Neural cell (in vitro differentiated cells): Measurements from ENCODE around the gene UTY. TPM values are rescaled to one million over a fixed set of nuclear protein-coding genes. Genes with fewer than 3 reads are reported as not detected.

Experiments used
- H2AFZ ChIP-seq: fragments of 200-600, 300-800 bp; sonication (generic), shearing (Covaris generic); 2 replicates; pipeline ENCODE4 v1.6.0; 2014; ENCODE audit warnings: low read depth, mild to moderate bottlenecking, antibody characterized with exemption, low read length, moderate library complexity
- H3F3A ChIP-seq: fragments of 200-600 bp; shearing (Covaris generic); 2 replicates; pipeline ENCODE4 v1.6.1; 2016; ENCODE audit warnings: mild to moderate bottlenecking, moderate library complexity, mixed read lengths, antibody characterized with exemption, low read length; ENCODE audit not compliant: insufficient read depth, poor library complexity, severe bottlenecking
- H3K27ac ChIP-seq: fragments of 200-600, 300-800 bp; sonication (generic), shearing (Covaris generic); 2 replicates; pipeline ENCODE4 v1.5.1; 2014; ENCODE audit warnings: mild to moderate bottlenecking, low read length, moderate library complexity
- H3K27me3 ChIP-seq: fragments of 300-800, 200-600 bp; sonication (generic), shearing (Covaris generic); 2 replicates; pipeline ENCODE4 v1.6.0; 2014; ENCODE audit warnings: mild to moderate bottlenecking, low read depth, low read length, moderate library complexity; ENCODE audit not compliant: insufficient read depth
- H3K36me3 ChIP-seq: fragments of 300-800, 200-600 bp; sonication (generic), shearing (Covaris generic); 2 replicates; pipeline ENCODE4 v1.5.1; 2014; ENCODE audit warnings: mild to moderate bottlenecking, antibody characterized with exemption, low read length, moderate library complexity; ENCODE audit not compliant: insufficient read depth
- H3K4me2 ChIP-seq: fragments of 300-800, 200-600 bp; sonication (generic), shearing (Covaris generic); 2 replicates; pipeline ENCODE4 v1.6.0; 2014; ENCODE audit warnings: mild to moderate bottlenecking, low read length
- H3K4me3 ChIP-seq: fragments of 300-800, 200-600 bp; sonication (generic), shearing (Covaris generic); 2 replicates; pipeline ENCODE4 v1.5.1; 2014; ENCODE audit warnings: mild to moderate bottlenecking, low read length, moderate library complexity
- H3K79me2 ChIP-seq: fragments of 200-600 bp; shearing (Covaris generic); replicated peaks from 2 replicates; pipeline ENCODE4 v1.6.0; 2014; ENCODE audit warnings: mild to moderate bottlenecking, low read length, moderate library complexity; ENCODE audit not compliant: insufficient read depth
- H3K9ac ChIP-seq: fragments of 300-800, 200-600 bp; sonication (generic), shearing (Covaris generic); 2 replicates; pipeline ENCODE4 v1.6.1; 2016; ENCODE audit warnings: mild to moderate bottlenecking, low read length, mixed read lengths
- H3K9me2 ChIP-seq: fragments of 200-600 bp; shearing (Covaris generic); 2 replicates; pipeline ENCODE4 v1.6.1; 2016; ENCODE audit warnings: mild to moderate bottlenecking, low read length, mixed read lengths; ENCODE audit not compliant: insufficient read depth
- H3K9me3 ChIP-seq: fragments of 200-600, 300-800 bp; sonication (generic), shearing (Covaris generic); 2 replicates; pipeline ENCODE4 v1.6.1; 2016; ENCODE audit warnings: mild to moderate bottlenecking, mixed run types, low read length, moderate library complexity, mixed read lengths
- H4K20me1 ChIP-seq: fragments of 200-600 bp; shearing (Covaris generic); 2 replicates; pipeline ENCODE4 v1.6.1; 2016; ENCODE audit warnings: mild to moderate bottlenecking, mixed run types; ENCODE audit not compliant: insufficient read depth
- EP300 ChIP-seq: fragments of 450-650 bp; conservative IDR thresholded peaks from 2 replicates; pipeline ENCODE4 v1.6.1; 2014; ENCODE audit warnings: antibody characterized with exemption, mild to moderate bottlenecking, moderate library complexity; ENCODE audit not compliant: poor library complexity, severe bottlenecking
- EZH2 ChIP-seq: fragments of 200-600, 300-800 bp; shearing (Covaris generic), sonication (generic); IDR thresholded peaks from 2 replicates; pipeline ENCODE4 v1.6.1; 2014; ENCODE audit warnings: antibody characterized with exemption, low read length, borderline replicate concordance, mild to moderate bottlenecking; ENCODE audit not compliant: insufficient read depth, poor library complexity, severe bottlenecking
- MXI1 ChIP-seq: fragments of 450-650 bp; conservative IDR thresholded peaks from 2 replicates; pipeline ENCODE4 v1.6.1; 2014; ENCODE audit warnings: antibody characterized with exemption, mild to moderate bottlenecking; ENCODE audit not compliant: poor library complexity, severe bottlenecking
- POLR2AphosphoS5 ChIP-seq: IDR thresholded peaks from 2 replicates; pipeline ENCODE4 v1.6.1; 2012
- RAD21 ChIP-seq: fragments of 450-650 bp; conservative IDR thresholded peaks from 2 replicates; pipeline ENCODE4 v1.6.1; 2014; ENCODE audit warnings: antibody characterized with exemption, mild to moderate bottlenecking, moderate library complexity
- SMC3 ChIP-seq: fragments of 450-650 bp; conservative IDR thresholded peaks from 2 replicates; pipeline ENCODE4 v1.6.1; 2014; ENCODE audit warnings: antibody characterized with exemption, mild to moderate bottlenecking, moderate library complexity; ENCODE audit not compliant: poor library complexity
- TAF1 ChIP-seq: IDR thresholded peaks from 2 replicates; pipeline ENCODE4 v1.6.1; 2012; ENCODE audit warnings: low read depth
- polyA plus RNA-seq: library from polyadenylated mRNA; depleted of rRNA; stranded (reverse); fragments of >200 nt; gene quantifications from 2 replicates; pipeline ENCODE4 v1.2.3, GENCODE V29; 2014
- TF ChIP-seq, protein P1 (sequence below): IDR thresholded peaks from 2 replicates; pipeline ENCODE4 v1.6.1; 2012; ENCODE audit warnings: borderline replicate concordance
- TF ChIP-seq, protein P2 (sequence below): fragments of 450-650 bp; IDR thresholded peaks from 2 replicates; pipeline ENCODE4 v1.5.1; 2014; ENCODE audit warnings: antibody characterized with exemption, mild to moderate bottlenecking, moderate library complexity; ENCODE audit not compliant: poor library complexity, severe bottlenecking

UTY gene
- polyA plus RNA-seq, 1 donor from 2014 or later: 17.5 TPM

DNA sequence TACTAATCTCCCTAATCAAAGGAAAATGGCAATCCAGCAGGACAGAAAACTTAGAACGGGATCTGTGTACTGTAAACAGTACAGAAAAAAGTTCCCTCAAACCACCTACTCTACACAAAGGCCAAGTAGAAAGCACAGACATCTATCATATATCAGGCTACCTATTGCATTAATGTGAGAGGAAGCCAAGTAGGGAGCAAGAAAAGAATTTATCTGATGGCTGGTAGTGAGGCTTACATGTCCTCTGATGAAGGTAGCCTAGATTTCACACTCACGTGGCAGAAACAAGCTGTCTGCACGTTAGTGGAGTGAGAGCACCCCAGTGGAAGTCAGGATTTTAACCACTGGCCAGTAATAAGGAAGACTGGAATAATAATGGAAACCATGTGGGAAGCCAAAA is 28.3 kb downstream of the UTY start:
- no peaks in the 10 kb centered on the region for H3K9me2 ChIP-seq
- no peaks in the 10 kb centered on the region for H3K79me2 ChIP-seq
- no peak overlapping the region for H2AFZ ChIP-seq
- H3K36me3 ChIP-seq: no peaks in the 10 kb centered on the region
- H3K27ac ChIP-seq: no peak overlapping the region
- H3F3A ChIP-seq: no peaks in the 10 kb centered on the region
- H3K9me3 ChIP-seq: no peaks in the 10 kb centered on the region
- TF ChIP-seq RAD21 (no peak), SMC3 (no peak), EZH2 (no peak), TAF1 (no peak), POLR2AphosphoS5 (no peak)
- TF ChIP-seq, protein P1, sequence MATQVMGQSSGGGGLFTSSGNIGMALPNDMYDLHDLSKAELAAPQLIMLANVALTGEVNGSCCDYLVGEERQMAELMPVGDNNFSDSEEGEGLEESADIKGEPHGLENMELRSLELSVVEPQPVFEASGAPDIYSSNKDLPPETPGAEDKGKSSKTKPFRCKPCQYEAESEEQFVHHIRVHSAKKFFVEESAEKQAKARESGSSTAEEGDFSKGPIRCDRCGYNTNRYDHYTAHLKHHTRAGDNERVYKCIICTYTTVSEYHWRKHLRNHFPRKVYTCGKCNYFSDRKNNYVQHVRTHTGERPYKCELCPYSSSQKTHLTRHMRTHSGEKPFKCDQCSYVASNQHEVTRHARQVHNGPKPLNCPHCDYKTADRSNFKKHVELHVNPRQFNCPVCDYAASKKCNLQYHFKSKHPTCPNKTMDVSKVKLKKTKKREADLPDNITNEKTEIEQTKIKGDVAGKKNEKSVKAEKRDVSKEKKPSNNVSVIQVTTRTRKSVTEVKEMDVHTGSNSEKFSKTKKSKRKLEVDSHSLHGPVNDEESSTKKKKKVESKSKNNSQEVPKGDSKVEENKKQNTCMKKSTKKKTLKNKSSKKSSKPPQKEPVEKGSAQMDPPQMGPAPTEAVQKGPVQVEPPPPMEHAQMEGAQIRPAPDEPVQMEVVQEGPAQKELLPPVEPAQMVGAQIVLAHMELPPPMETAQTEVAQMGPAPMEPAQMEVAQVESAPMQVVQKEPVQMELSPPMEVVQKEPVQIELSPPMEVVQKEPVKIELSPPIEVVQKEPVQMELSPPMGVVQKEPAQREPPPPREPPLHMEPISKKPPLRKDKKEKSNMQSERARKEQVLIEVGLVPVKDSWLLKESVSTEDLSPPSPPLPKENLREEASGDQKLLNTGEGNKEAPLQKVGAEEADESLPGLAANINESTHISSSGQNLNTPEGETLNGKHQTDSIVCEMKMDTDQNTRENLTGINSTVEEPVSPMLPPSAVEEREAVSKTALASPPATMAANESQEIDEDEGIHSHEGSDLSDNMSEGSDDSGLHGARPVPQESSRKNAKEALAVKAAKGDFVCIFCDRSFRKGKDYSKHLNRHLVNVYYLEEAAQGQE: no peak
- TF ChIP-seq, protein P2, sequence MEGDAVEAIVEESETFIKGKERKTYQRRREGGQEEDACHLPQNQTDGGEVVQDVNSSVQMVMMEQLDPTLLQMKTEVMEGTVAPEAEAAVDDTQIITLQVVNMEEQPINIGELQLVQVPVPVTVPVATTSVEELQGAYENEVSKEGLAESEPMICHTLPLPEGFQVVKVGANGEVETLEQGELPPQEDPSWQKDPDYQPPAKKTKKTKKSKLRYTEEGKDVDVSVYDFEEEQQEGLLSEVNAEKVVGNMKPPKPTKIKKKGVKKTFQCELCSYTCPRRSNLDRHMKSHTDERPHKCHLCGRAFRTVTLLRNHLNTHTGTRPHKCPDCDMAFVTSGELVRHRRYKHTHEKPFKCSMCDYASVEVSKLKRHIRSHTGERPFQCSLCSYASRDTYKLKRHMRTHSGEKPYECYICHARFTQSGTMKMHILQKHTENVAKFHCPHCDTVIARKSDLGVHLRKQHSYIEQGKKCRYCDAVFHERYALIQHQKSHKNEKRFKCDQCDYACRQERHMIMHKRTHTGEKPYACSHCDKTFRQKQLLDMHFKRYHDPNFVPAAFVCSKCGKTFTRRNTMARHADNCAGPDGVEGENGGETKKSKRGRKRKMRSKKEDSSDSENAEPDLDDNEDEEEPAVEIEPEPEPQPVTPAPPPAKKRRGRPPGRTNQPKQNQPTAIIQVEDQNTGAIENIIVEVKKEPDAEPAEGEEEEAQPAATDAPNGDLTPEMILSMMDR: no peak
- H3K27me3 ChIP-seq: no peaks in the 10 kb centered on the region
- no peak overlapping the region for H3K9ac ChIP-seq
- H3K4me2 ChIP-seq: no peak overlapping the region
- H3K4me3 ChIP-seq: no peak overlapping the region
- no peaks in the 10 kb centered on the region for H4K20me1 ChIP-seq

DNA sequence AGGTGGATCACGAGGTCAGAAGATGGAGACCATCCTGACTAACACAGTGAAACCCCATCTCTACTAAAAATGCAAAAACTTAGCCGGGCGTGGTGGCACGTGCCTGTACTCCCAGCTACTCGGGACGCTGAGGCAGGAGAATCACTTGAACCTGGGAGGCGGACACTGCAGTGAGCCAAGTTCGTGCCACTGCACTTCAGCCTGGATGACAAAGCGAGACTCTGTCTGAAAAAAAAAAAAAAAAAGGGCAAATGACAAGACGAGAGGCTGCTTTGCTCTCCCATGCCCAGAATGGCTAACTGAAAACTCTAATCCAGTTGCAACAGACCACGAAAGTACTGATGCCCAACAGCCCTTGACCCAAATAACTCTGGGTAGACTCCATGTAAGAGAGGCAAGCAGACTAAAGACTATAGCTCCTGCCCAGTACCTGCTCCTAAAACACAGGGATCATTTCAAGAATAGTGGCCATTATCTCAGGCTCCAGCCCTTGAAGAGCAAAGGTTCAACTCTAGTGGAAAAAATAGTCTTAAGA is 29.2 kb downstream of the UTY start:
- H3K79me2 ChIP-seq: no peaks in the 10 kb centered on the region
- H3K36me3 ChIP-seq: no peaks in the 10 kb centered on the region
- no peak overlapping the region for H3K4me2 ChIP-seq
- no peak overlapping the region for H3K9ac ChIP-seq
- TF ChIP-seq POLR2AphosphoS5 (no peak), EZH2 (no peak), MXI1 (no peak), SMC3 (no peak), TAF1 (no peak), EP300 (no peak), RAD21 (no peak)
- TF ChIP-seq, protein P1: no peak
- TF ChIP-seq, protein P2: no peak
- H4K20me1 ChIP-seq: no peaks in the 10 kb centered on the region
- H3K9me3 ChIP-seq: no peaks in the 10 kb centered on the region
- H3F3A ChIP-seq: no peaks in the 10 kb centered on the region
- H2AFZ ChIP-seq: no peak overlapping the region
- no peak overlapping the region for H3K4me3 ChIP-seq
- no peak overlapping the region for H3K27ac ChIP-seq
- no peaks in the 10 kb centered on the region for H3K27me3 ChIP-seq
- H3K9me2 ChIP-seq: no peaks in the 10 kb centered on the region
